PC-9 (cell line): ENCODE data around the gene WFIKKN1.

ENCODE experiments used
- CTCF ChIP-seq: fragments of 200-600 bp; sonication (generic); conservative IDR thresholded peaks from 2 replicates; pipeline ENCODE4 v1.6.1; 2017; ENCODE audit warnings: mixed run types, antibody characterized with exemption, mild to moderate bottlenecking, moderate library complexity
- EZH2 ChIP-seq: fragments of 200-600 bp; sonication (generic); IDR thresholded peaks from 2 replicates; pipeline ENCODE4 v1.8.0; 2017; ENCODE audit warnings: antibody characterized with exemption, low read depth

GRCh38 chr16:624526-625070 is 6.2 kb upstream of the WFIKKN1 start:
- no peak for TF ChIP-seq CTCF
- no peak for TF ChIP-seq EZH2
